NCI-H345 (cell line): ENCODE results near the gene PRKCG.

Experiments
- DNase-seq: peaks from one replicate; lab custom pipeline; 2025; lab: John Stamatoyannopoulos, UW

The PRKCG gene

DNA sequence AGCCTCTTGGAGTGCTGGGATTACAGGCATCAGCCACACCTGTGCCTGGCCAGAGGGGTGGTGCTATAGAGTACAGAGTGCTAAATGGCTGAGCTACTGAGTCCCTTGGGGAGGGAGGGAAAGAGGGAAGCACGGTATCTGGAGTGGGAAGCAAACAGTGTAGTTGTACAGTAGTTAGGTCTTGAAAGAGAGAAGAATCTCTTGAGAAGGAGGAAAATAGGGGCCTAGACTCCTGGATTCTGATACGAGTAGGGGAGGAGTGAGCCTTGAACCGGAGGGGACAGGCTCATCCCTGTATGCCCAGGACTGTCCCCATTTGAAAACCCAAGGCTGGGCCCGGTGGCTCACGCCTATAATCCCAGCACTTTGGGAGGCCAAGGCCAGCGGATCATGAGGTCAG is 9.2 kb upstream of the PRKCG start:
- no peak for DNase-seq

GRCh38 chr19:53873773-53874605 is 8.0 kb upstream of the PRKCG start:
- no peak for DNase-seq

DNA sequence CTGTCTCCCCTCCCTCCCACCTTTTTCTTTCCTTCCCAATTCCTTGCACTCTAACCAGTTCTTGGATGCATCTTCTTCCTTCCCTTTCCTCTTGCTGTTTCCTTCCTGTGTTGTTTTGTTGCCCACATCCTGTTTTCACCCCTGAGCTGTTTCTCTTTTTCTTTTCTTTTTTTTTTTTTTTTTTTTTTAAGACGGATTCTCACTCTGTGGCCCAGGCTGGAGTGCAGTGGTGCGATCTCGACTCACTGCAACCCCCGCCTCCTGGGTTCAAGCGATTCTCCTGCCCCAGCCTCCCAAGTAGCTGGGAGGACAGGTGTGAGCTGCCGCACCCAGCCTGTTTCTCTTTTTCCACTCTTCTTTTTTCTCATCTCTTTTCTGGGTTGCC is 7.4 kb upstream of the PRKCG start:
- DNase-seq = no peak

DNA sequence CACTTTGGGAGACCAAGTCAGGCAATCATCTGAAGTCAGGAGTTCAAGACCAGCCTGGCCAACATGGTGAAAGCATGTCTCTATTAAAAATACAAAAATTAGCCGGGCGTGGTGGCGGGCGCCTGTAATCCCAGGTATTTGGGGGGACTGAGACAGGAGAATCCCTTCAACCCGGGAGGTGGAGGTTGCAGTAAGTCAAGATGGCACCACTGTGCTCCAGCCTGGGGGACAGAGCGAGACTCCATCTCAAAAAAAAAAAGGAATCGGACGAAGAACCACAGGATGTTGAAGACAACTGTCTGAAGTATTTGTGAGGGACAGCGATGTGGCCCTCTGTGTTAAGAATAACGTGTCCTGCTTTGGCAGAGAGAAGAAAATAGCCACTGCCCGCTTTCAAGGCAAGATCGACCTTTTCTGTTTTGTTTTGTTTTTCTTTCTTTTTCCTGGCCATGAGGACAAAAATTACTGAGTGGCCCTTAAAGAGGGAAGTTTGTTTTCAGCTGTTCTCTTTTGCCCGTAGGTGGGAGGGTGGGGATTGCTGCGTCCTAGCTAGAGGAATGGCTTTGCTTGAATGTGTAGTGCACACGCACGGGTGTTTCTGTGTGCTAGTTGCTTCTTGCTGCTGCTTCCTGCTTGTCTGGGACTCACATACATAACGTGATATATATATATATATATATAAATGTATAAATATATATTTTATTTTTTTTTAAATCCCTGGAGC is 6.2 kb upstream of the PRKCG start:
- no peak for DNase-seq

DNA sequence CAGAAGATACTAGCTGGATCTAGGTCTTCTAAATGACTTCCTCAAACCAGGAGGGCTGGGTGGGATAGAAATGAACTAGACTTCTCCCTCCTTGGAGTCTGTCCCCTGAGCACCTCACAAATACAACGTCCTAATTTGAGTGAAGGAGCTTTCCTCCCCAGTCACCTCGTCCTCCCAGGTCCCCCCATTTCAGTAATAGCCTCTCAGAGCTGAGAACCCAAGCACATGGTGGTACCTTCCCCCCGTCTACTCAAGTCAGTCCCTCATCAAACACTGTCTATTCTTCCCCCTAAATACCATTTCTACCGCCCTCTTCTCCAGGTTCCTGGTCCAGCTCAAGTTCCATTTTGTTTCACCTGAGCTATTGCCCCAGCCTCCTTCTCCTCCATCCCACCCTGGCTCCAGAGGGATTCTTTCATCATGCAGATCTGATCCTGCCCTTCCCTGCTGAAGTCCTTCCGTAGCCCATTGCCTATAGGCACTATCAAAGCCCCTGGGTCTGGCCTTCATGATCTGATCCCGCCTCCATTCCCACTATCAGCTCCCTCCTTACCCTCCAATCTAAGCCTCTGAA is 5.3 kb upstream of the PRKCG start:
- no peak for DNase-seq

- no peak for DNase-seq
Observed at GRCh38 chr19:53877361-53877766, 4.6 kb upstream of the PRKCG start.

- no peak for DNase-seq
Observed at GRCh38 chr19:53878776-53879139, 3.2 kb upstream of the PRKCG start.

GRCh38 chr19:53879140-53880081 is 2.6 kb upstream of the PRKCG start:
- no peak for DNase-seq

- no peak for DNase-seq
Observed at GRCh38 chr19:53880711-53881481, 1.1 kb upstream of the PRKCG start.

GRCh38 chr19:53882391-53883050 is 524 bp downstream of the PRKCG start:
- DNase-seq = no peak

GRCh38 chr19:53883231-53883661 is 1.2 kb downstream of the PRKCG start:
- DNase-seq = no peak

DNA sequence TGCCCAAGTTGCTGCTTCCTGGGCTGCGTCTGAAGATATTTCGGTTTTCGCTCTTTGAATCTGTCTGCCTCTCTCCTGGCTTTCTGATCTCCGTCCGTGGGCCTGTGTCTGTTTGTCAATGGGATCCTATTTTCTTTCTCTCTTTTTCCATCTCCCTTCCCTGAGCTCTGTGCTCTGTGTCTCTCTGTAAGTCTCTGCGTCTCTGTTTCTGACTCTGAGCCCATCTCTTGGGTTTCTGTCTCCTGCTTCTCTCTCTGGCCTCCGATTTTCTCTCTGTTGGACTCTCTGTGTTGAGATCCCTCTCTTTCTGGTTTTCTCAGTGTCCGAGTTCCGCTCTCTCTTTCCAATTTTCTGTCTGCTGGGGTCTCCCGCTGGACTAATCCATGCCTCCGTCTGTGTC is 1.7 kb downstream of the PRKCG start:
- no peak for DNase-seq

DNA sequence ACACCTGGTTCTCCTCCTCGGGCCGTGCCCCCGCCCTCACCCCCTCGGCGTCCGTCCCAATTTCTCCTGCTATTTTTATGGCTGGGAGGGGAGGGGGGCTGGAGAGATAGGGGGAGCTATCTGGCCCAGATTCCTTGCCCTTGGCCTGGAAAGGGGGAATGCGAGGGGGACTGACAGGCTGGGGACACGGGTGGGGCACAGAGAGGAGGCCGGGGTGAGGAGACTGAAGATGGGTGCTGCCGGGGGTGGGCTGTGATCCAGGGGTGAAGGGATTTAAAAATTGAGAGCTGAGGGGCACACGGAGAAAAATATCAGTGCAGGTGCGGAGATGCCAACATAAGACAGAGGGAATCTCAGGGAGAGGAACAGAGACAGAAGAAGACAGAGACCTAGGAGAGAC is 2.3 kb downstream of the PRKCG start:
- DNase-seq = no peak

DNA sequence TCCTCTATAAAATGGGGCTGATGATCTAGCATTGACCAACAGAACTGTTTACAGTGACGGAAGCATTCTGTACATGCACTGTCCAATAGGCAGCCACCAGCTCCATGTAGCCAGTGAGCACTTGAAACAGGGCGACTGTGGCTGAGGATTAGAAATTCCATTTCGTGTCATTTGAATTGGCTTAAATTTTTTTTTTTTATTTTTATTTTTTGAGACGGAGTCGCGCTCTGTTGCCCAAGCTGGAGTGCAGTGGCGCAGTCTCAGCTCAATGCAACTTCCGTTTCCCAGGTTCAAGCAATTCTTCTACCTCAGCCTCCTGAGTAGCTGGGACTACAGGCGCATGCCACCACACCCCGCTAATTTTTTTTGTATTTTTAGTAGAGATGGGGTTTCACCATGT is 3.0 kb downstream of the PRKCG start:
- no peak for DNase-seq

GRCh38 chr19:53892301-53892980 is 10.4 kb downstream of the PRKCG start:
- no peak for DNase-seq

- no peak for DNase-seq
Observed at GRCh38 chr19:53892981-53893325, 11.0 kb downstream of the PRKCG start.

- DNase-seq = no peak
Observed at GRCh38 chr19:53894707-53895106, 12.7 kb downstream of the PRKCG start.

GRCh38 chr19:53896682-53897081 is 14.7 kb downstream of the PRKCG start:
- no peak for DNase-seq

GRCh38 chr19:53897459-53897858 is 15.5 kb downstream of the PRKCG start:
- DNase-seq = no peak

DNA sequence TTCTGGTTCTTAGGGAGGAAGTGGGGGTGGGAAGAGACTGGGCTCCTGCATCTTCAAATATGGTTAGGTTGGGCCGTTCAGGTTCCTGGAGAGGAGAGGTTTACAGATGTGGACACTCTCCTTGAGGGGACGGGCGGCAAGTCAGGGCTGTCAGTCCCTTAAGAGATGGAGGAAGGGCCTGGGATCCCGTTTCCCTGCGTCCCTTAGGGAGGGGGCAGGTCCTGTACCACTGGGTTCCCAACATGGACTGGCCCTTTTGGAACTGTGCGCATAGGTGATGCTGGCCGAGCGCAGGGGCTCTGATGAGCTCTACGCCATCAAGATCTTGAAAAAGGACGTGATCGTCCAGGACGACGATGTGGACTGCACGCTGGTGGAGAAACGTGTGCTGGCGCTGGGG is 16.2 kb downstream of the PRKCG start:
- no peak for DNase-seq
